ENCODE data around the gene ZBTB7C. TPM values are rescaled to one million over a fixed set of nuclear protein-coding genes. Genes with fewer than 3 reads are reported as not detected.

The ZBTB7C gene
- total RNA-seq, 2 donors from 2014 or later = not detected

GRCh38 chr18:48023334-48024008 is 385.7 kb downstream of the ZBTB7C start:
- DNase-seq (ENCODE audit: low spot score) = no peak
- H3K4me1 Mint-ChIP-seq (ENCODE audit: low read depth in 2 of 2) = peaks cover 3 to 7% of the 10 kb centered on the region in 2 donors
- H3K27me3 Mint-ChIP-seq = peaks cover 8 to 9% of the 10 kb centered on the region in 2 donors
- no peak overlapping the region for H3K27ac Mint-ChIP-seq
- no peaks in the 10 kb centered on the region for H3K9me3 Mint-ChIP-seq
- no peak overlapping the region for H3K4me3 Mint-ChIP-seq
- H3K36me3 Mint-ChIP-seq = no peaks in the 10 kb centered on the region
- ATAC-seq = no peak

- DNase-seq (ENCODE audit: low spot score) = no peak
- Mint-ChIP-seq H3K36me3 (no peaks in the 10 kb centered on the region), H3K27me3 (peaks cover 9 to 10% of the 10 kb centered on the region in 2 donors), H3K4me1 (ENCODE audit: low read depth in 2 of 2) (peaks cover 3 to 7% of the 10 kb centered on the region in 2 donors), H3K4me3 (no peak overlapping the region), H3K27ac (no peak overlapping the region), H3K9me3 (no peaks in the 10 kb centered on the region)
- ATAC-seq = peak in 1 of 2 donors; percentile 26
These were observed 386.5 kb downstream of the ZBTB7C start for GRCh38 chr18:48022531-48023329.

GRCh38 chr18:48022021-48022420 is 387.2 kb downstream of the ZBTB7C start:
- DNase-seq (ENCODE audit: low spot score) = no peak
- no peak for ATAC-seq
- H3K4me1 Mint-ChIP-seq (ENCODE audit: low read depth in 2 of 2) = peaks cover 3 to 7% of the 10 kb centered on the region in 2 donors
- H3K36me3 Mint-ChIP-seq = no peaks in the 10 kb centered on the region
- no peak overlapping the region for H3K27ac Mint-ChIP-seq
- no peak overlapping the region for H3K4me3 Mint-ChIP-seq
- H3K27me3 Mint-ChIP-seq = peaks cover 9 to 12% of the 10 kb centered on the region in 2 donors
- H3K9me3 Mint-ChIP-seq = no peaks in the 10 kb centered on the region

GRCh38 chr18:48021273-48021914 is 387.8 kb downstream of the ZBTB7C start:
- ATAC-seq (no peak), DNase-seq (ENCODE audit: low spot score) (no peak)
- no peaks in the 10 kb centered on the region for H3K9me3 Mint-ChIP-seq
- H3K27me3 Mint-ChIP-seq = peaks cover 9 to 15% of the 10 kb centered on the region in 2 donors
- no peak overlapping the region for H3K4me3 Mint-ChIP-seq
- H3K27ac Mint-ChIP-seq = no peak overlapping the region
- H3K36me3 Mint-ChIP-seq = no peaks in the 10 kb centered on the region
- peaks cover 3 to 7% of the 10 kb centered on the region in 2 donors for H3K4me1 Mint-ChIP-seq (ENCODE audit: low read depth in 2 of 2)

GRCh38 chr18:48020337-48021250 is 388.6 kb downstream of the ZBTB7C start:
- peaks cover 9 to 15% of the 10 kb centered on the region in 2 donors for H3K27me3 Mint-ChIP-seq

GRCh38 chr18:48019557-48020325 is 389.4 kb downstream of the ZBTB7C start:
- H3K27ac Mint-ChIP-seq = no peak overlapping the region
- no peak for ATAC-seq
- H3K9me3 Mint-ChIP-seq = no peaks in the 10 kb centered on the region
- H3K36me3 Mint-ChIP-seq = no peaks in the 10 kb centered on the region
- peaks cover 9 to 15% of the 10 kb centered on the region in 2 donors for H3K27me3 Mint-ChIP-seq
- DNase-seq (ENCODE audit: low spot score) = no peak
- peaks cover 3 to 7% of the 10 kb centered on the region in 2 donors for H3K4me1 Mint-ChIP-seq (ENCODE audit: low read depth in 2 of 2)
- H3K4me3 Mint-ChIP-seq = no peak overlapping the region

More at GRCh38 chr18:48020337-48021250, 388.6 kb downstream of the ZBTB7C start:
- no peak for DNase-seq (ENCODE audit: low spot score)
- Mint-ChIP-seq H3K36me3 (no peaks in the 10 kb centered on the region), H3K4me1 (ENCODE audit: low read depth in 2 of 2) (peaks cover 3 to 7% of the 10 kb centered on the region in 2 donors), H3K4me3 (no peak overlapping the region), H3K27ac (no peak overlapping the region), H3K9me3 (no peaks in the 10 kb centered on the region)
- ATAC-seq = no peak

- Mint-ChIP-seq H3K4me1 (ENCODE audit: low read depth in 2 of 2) (peaks cover 3 to 7% of the 10 kb centered on the region in 2 donors), H3K4me3 (no peak overlapping the region), H3K36me3 (no peaks in the 10 kb centered on the region), H3K9me3 (no peaks in the 10 kb centered on the region), H3K27me3 (peaks cover 9 to 15% of the 10 kb centered on the region in 2 donors), H3K27ac (no peak overlapping the region)
- no peak for DNase-seq (ENCODE audit: low spot score)
- ATAC-seq = no peak
These were observed 390.3 kb downstream of the ZBTB7C start for GRCh38 chr18:48018851-48019250.

GRCh38 chr18:48017635-48018034 is 391.5 kb downstream of the ZBTB7C start:
- Mint-ChIP-seq H3K27ac (no peak overlapping the region), H3K9me3 (no peaks in the 10 kb centered on the region), H3K36me3 (no peaks in the 10 kb centered on the region), H3K4me1 (ENCODE audit: low read depth in 2 of 2) (peaks cover 11 to 12% of the 10 kb centered on the region in 2 donors), H3K27me3 (peaks cover 3 to 12% of the 10 kb centered on the region in 2 donors), H3K4me3 (no peak overlapping the region)
- no peak for ATAC-seq
- no peak for DNase-seq (ENCODE audit: low spot score)

- no peak overlapping the region for H3K4me3 Mint-ChIP-seq
- peaks cover 17 to 28% of the 10 kb centered on the region in 2 donors for H3K4me1 Mint-ChIP-seq (ENCODE audit: low read depth in 2 of 2)
- no peak overlapping the region for H3K27ac Mint-ChIP-seq
- H3K27me3 Mint-ChIP-seq = peaks cover 7 to 15% of the 10 kb centered on the region in 2 donors
- ATAC-seq (no peak), DNase-seq (ENCODE audit: low spot score) (no peak)
- H3K36me3 Mint-ChIP-seq = no peaks in the 10 kb centered on the region
- H3K9me3 Mint-ChIP-seq = no peaks in the 10 kb centered on the region
These were observed 396.0 kb downstream of the ZBTB7C start for GRCh38 chr18:48013162-48013561.

GRCh38 chr18:48011926-48012465 is 397.2 kb downstream of the ZBTB7C start:
- Mint-ChIP-seq H3K27me3 (peaks cover 7 to 13% of the 10 kb centered on the region in 2 donors), H3K36me3 (no peaks in the 10 kb centered on the region), H3K9me3 (no peaks in the 10 kb centered on the region), H3K4me1 (ENCODE audit: low read depth in 2 of 2) (peaks cover 17 to 29% of the 10 kb centered on the region in 2 donors), H3K4me3 (no peak overlapping the region), H3K27ac (no peak overlapping the region)
- no peak for ATAC-seq
- DNase-seq (ENCODE audit: low spot score) = no peak

- Mint-ChIP-seq H3K27ac (no peak overlapping the region), H3K27me3 (peaks cover 7 to 13% of the 10 kb centered on the region in 2 donors), H3K36me3 (no peaks in the 10 kb centered on the region), H3K4me1 (ENCODE audit: low read depth in 2 of 2) (peaks cover 17 to 34% of the 10 kb centered on the region in 2 donors), H3K9me3 (no peaks in the 10 kb centered on the region), H3K4me3 (no peak overlapping the region)
- ATAC-seq (no peak), DNase-seq (ENCODE audit: low spot score) (no peak)
These were observed 398.9 kb downstream of the ZBTB7C start for GRCh38 chr18:48010264-48010663.

- no peak for ATAC-seq
- peak overlapping the region in 1 of 2 donors; percentile 17 for H3K27ac Mint-ChIP-seq
- DNase-seq (ENCODE audit: low spot score) = no peak
- H3K36me3 Mint-ChIP-seq = no peaks in the 10 kb centered on the region
- H3K4me1 Mint-ChIP-seq (ENCODE audit: low read depth in 2 of 2) = peaks cover 17 to 34% of the 10 kb centered on the region in 2 donors
- peak overlapping the region; percentile 74 for H3K4me3 Mint-ChIP-seq
- peaks cover 7 to 13% of the 10 kb centered on the region in 2 donors for H3K27me3 Mint-ChIP-seq
- H3K9me3 Mint-ChIP-seq = no peaks in the 10 kb centered on the region
These were observed 400.0 kb downstream of the ZBTB7C start for GRCh38 chr18:48009116-48009745.

All from natural killer cell treated with Interleukin-12 subunit alpha and Interleukin-12 subunit beta and Interleukin-15 and Interleukin-18, amount 100 ng/mL, for 72 hours (primary cell).